ENCODE results near the gene PDE6B.

Gene PDE6B

DNA sequence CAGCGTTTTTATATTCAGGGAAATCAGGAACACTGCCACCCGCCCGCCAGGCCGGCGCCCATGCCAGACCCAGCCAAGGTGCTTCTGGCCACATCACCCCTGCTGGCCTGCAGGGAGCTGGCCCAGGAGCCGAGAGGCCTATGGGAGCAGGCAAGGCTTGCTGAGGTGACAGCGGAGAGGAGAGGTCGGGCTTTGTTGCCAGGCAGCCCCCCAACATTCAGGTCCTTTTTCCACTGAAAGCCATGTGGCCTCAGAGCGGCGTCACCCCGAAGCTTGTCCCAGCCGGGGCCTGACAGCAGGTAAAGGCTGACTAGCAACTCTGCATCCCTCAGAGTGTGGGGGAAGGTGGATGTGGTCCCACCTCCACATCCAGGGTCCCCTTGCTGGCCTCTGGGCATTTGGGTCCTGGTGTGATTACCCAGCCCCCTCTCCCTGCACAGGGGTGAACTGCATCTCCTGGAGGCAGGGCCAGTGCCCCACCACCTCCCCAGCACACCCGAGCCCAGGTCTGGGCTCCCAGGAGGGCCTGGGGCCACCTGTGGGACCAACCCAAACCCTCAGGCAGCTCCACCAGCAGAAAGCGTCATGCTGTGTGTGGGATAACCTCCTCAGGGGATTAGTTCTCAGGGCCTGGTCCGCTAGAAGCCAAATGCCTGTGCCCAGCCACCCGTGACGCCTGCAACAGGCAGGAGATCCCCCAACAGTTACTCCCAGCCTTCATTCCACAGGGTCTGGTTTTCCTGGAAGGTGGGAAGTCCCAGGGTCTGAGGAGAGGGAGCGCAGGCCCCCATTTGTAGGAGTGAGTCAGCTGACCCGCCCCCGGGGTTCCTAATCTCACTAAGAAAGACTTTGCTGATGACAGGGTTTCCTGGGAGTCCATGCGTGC, at the start of gene PDE6B:
PDE6B (plus strand) TSS at position 869 of the 886 bp plus-strand sequence. CDS start 54 bp downstream, outside the sequence.
- no peak for DNase-seq (ENCODE audit: low spot score in 2 of 2)
- in situ Hi-C loops (cut with MboI; ENCODE audit: low sequenced_read_pairs), result no loop called here
- no peaks in the 10 kb centered on the region for H3K4me1 ChIP-seq
- H3K4me3 ChIP-seq, result no peak within 1 kb of the TSS
- H3K9me3 ChIP-seq, result no peaks in the 10 kb centered on the region
- no peaks in the 10 kb centered on the region for H3K27me3 ChIP-seq (ENCODE audit: low read depth)
- no peaks in the 10 kb centered on the region for H3K36me3 ChIP-seq (replicated peaks)

DNA sequence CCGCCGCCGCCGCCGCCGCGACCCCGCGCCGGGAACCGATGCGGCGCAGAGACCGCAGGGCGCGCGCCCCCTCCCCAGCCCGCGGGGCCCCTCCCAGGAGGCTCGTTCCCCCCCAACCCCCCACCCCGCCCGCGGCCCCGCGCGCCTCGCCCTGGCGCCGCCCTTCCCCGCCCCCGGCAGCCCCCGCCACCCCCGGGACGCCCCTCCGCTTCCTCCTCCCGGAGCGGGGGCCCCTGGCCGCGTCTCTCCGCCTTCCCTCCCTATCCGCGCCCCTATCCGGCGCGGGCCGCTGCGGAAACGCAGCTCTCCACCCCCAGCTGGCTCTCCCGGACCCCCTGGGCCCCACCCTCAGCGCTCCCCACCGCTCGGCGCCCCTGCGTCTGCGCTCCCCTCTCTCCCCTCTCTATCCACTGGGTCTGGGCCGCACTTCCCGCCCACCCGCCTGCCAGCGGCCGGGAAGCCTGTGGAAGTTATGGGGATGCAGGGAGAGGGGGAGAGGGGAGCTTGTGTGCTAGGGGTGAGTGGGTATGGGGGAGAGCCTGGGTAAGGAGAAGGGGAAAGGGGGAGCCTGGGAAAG, 49.0 kb upstream of the PDE6B start, which contains the start of gene TMEM271:
TMEM271 (minus strand) TSS at position 51 of the 577 bp plus-strand sequence. CDS start 233 bp downstream, outside the sequence.
- in situ Hi-C loops (cut with MboI; ENCODE audit: low sequenced_read_pairs), result no loop called here
- H3K4me3 ChIP-seq, result peak within 1 kb of the TSS; percentile 15; the same call in 1 of the 2 replicates
- no peaks in the 10 kb centered on the region for H3K36me3 ChIP-seq (replicated peaks)
- H3K9me3 ChIP-seq, result no peaks in the 10 kb centered on the region
- DNase-seq (ENCODE audit: low spot score in 2 of 2), result no peak
- peaks cover 34% of the 10 kb centered on the region for H3K27me3 ChIP-seq (ENCODE audit: low read depth)
- no peaks in the 10 kb centered on the region for H3K4me1 ChIP-seq

DNA sequence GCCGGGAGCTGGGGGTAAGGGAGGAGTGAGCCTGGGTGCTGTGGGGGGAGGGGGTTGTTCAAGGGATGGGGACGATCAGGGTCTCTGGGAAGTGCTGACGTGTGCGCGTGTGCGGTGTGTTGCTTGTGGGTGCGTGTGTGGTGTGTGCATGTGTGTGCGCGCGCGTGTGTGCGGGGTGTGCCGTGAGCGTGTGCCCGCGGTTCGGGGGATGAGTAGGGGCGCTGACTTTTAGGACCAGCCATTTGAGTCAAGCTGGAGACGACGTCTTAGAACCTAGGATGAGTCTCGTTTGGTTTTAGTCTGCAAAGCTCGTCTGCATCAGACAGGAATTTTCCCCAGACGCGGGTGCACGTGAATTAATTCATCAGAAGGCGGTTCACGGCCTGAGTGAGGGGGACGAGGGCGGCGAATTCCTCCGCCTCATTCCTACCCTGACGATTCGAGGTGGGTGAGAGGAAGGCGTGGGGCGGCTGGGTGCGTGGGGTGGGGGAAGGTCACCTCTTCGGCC, 48.3 kb upstream of the PDE6B start:
- H3K27me3 ChIP-seq (ENCODE audit: low read depth), result peaks cover 34% of the 10 kb centered on the region

DNA sequence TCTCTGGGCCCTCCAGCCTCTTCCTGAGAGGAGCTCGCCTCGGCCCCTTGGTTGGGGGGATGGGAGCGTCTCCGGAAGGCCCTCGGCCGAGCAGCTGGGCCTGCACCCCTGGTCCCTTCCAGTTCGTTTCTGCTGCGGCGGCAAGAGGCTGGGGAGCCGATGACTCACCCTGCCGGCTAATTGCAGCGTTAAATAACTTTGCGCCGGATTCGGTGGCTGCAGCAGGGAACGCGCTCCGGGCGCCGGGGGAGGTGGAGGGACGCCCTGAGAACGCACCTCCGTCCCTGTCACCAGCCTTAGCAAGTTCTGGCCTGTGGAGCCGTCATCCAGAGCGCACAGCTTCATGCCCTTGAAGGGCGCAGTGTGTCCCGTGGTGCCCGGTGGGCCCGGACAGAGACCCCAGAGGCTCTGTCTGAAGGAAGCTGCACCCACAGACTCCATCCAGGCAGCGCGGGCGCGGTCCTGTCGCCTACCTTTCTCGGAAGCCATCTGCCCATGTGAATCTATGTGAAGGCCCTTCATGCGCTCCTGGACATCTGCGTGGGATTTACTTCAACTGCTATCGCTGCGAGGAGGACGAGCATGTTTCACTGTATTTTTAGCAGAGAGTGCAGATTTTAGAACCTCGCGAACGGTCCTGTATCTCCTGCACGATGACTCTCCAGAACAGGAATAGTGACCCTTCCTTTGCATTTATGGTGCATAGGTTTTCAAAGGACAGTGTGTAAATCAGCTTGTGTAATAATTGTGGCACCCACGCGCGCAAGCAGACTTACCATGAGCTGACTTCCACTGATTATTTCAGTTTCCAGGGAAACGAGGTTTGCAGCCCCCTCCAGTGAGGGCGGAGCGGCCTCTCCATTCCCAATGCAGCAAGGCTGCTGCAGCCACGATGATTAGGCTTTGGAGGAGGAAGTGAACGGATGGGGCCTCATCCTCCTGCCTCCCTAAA, 47.6 kb upstream of the PDE6B start:
- in situ Hi-C loops (cut with MboI; ENCODE audit: low sequenced_read_pairs), result no loop called here
- no peaks in the 10 kb centered on the region for H3K4me1 ChIP-seq
- H3K36me3 ChIP-seq (replicated peaks), result no peaks in the 10 kb centered on the region
- peak overlapping the region; percentile 3; the same call in 1 of the 2 replicates for H3K4me3 ChIP-seq
- no peaks in the 10 kb centered on the region for H3K9me3 ChIP-seq
- H3K27me3 ChIP-seq (ENCODE audit: low read depth), result peaks cover 34% of the 10 kb centered on the region
- DNase-seq (ENCODE audit: low spot score in 2 of 2), result peak in 1 of 2 experiments; percentile 39

More for the DNA sequence above, 48.3 kb upstream of the PDE6B start:
- no peaks in the 10 kb centered on the region for H3K36me3 ChIP-seq (replicated peaks)
- DNase-seq (ENCODE audit: low spot score in 2 of 2), result peak in 1 of 2 experiments; percentile 17
- no peaks in the 10 kb centered on the region for H3K9me3 ChIP-seq
- no peaks in the 10 kb centered on the region for H3K4me1 ChIP-seq
- H3K4me3 ChIP-seq, result peak overlapping the region; percentile 3; the same call in 1 of the 2 replicates
- in situ Hi-C loops (cut with MboI; ENCODE audit: low sequenced_read_pairs), result no loop called here

DNA sequence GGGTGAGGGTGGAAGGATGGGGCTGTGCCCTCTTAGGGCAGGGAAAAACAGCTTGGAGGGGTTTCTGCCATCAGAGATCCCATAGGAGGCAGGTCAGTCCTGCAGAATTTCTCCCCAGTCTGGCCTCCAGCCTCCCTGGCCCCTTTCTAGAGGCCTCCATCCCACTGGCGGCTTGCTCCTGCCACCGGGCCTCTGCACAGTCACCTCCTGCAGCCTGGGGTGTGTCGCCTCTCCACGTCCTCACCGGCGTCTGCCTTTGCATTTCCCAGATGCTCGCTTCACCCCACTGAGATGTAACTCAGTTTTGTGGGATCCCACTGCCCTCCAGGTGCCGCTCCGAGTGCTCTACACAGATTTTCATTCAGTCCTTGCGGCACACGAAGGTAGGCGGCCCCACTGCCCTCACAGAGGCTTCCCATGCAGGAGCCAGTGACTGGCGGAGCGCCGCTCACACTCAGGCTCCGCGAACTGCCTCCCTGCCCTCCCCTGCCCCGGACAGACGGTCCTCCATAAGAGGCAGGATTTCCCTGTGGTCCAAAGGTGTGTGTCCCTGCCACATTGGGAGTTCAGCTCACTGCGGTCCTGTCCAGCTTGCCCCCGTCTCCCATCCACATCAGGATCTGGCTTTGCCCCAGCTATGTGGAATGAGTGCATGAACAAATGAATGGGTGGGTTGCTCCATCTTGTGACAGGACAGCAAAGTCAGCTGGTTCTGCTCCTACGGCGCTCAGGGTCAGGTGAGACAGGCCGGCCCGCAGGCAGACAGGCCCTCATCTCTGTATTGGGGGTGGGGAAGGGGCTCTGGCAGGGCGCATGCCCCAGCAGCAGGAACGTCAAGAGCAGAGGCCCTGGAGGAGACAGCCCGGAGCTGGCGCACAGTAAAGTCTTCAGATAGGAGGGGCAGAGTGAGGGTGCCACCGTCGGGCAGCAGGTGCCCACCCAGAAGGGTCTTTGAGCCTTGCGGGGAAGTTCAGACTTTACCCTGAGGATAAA, 46.6 kb upstream of the PDE6B start:
- no peaks in the 10 kb centered on the region for H3K4me1 ChIP-seq
- no peaks in the 10 kb centered on the region for H3K36me3 ChIP-seq (replicated peaks)
- DNase-seq (ENCODE audit: low spot score in 2 of 2), result no peak
- no peak overlapping the region for H3K4me3 ChIP-seq
- no peaks in the 10 kb centered on the region; the same call in 1 of the 2 replicates for H3K9me3 ChIP-seq
- in situ Hi-C loops (cut with MboI; ENCODE audit: low sequenced_read_pairs), result no loop called here
- peaks cover 34% of the 10 kb centered on the region for H3K27me3 ChIP-seq (ENCODE audit: low read depth)

DNA sequence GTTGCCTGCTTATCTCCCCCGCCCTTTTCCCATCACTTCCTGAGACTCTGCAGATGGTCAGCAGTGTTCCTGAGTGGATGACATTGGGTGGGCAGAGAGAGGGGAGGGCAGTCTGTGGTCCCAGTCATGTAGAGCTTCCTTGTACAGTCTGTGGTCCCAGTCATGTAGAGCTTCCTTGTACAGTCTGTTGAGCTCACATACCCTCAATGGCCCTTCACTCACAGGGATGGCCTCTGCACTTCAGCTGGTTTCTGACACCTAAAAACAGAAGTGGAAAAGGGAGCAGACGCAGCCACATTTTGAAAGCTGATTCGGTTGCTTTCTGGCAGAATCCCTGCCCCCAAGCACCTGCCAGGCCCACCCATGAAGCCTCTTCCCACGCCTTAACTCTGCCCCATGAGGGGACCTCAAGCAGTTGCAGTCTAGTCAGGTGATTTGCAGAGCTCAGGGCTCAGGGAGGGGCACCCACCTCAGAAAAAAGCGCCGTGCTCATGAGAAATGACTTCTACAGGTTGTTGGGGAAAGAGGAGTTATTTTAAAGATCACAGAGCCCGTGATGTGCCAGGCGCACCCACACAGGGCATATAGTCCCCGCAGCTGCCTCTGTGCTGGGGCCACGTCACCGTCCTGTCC, 45.7 kb upstream of the PDE6B start:
- Histone ChIP-seq H3K4me3 (no peak overlapping the region), H3K36me3 (replicated peaks) (no peaks in the 10 kb centered on the region), H3K4me1 (no peaks in the 10 kb centered on the region), H3K9me3 (no peaks in the 10 kb centered on the region; the same call in 1 of the 2 replicates), H3K27me3 (ENCODE audit: low read depth) (peaks cover 27% of the 10 kb centered on the region)
- in situ Hi-C loops (cut with MboI; ENCODE audit: low sequenced_read_pairs), result no loop called here
- no peak for DNase-seq (ENCODE audit: low spot score in 2 of 2)

DNA sequence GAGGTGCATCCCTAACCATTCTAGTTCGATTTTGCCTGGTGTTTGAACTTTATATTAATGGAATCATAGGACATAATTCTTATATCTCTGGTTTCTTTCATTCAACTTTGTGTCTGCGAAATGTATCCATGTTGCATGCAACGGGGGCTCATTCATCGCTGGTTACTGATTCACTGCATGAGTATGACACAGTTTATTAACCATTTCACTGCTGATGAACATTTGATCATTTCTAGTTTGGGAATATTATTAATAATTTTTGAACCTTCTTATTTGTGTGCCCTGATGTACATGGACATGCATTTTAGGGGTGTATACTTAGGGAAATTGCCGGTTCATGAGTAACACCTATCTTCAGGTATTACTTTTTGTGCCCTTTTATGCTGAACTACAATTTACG, 44.2 kb upstream of the PDE6B start:
- Histone ChIP-seq H3K4me1 (no peaks in the 10 kb centered on the region), H3K9me3 (no peaks in the 10 kb centered on the region; the same call in 1 of the 2 replicates), H3K27me3 (ENCODE audit: low read depth) (peaks cover 27% of the 10 kb centered on the region), H3K36me3 (replicated peaks) (no peaks in the 10 kb centered on the region), H3K4me3 (no peak overlapping the region)
- no peak for DNase-seq (ENCODE audit: low spot score in 2 of 2)
- in situ Hi-C loops (cut with MboI; ENCODE audit: low sequenced_read_pairs), result no loop called here

DNA sequence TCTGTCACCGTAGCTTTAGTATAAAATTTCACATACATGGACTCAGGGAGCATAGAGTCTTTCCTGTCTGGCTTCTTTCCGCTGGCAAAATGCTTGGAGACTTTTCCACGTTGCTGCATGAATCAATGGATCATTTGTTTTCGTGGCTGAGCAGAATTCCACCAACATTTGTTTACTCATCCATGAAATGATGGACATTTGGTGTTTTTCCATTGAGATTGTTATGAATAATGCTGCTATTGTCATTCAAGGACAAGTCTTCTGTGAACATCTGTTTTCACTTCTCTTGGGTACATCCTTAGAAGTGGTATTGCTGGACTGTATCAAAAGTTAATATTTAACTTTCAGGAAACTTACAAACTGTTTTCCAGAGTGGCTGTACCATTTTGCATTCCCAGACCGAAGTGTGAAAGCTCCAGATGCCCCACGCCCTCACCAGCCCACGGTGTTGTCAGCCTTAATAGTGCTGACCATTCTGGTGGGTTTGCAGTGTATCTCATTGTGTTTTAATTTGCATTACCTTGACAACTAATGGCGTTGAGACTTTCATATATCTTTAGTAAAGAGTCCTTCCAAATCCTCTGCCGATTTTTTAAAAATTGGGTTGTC, 43.5 kb upstream of the PDE6B start:
- Histone ChIP-seq H3K4me1 (no peaks in the 10 kb centered on the region), H3K9me3 (no peaks in the 10 kb centered on the region; the same call in 1 of the 2 replicates), H3K36me3 (replicated peaks) (no peaks in the 10 kb centered on the region), H3K27me3 (ENCODE audit: low read depth) (peaks cover 27% of the 10 kb centered on the region), H3K4me3 (no peak overlapping the region)
- no peak for DNase-seq (ENCODE audit: low spot score in 2 of 2)
- in situ Hi-C loops (cut with MboI; ENCODE audit: low sequenced_read_pairs), result no loop called here

DNA sequence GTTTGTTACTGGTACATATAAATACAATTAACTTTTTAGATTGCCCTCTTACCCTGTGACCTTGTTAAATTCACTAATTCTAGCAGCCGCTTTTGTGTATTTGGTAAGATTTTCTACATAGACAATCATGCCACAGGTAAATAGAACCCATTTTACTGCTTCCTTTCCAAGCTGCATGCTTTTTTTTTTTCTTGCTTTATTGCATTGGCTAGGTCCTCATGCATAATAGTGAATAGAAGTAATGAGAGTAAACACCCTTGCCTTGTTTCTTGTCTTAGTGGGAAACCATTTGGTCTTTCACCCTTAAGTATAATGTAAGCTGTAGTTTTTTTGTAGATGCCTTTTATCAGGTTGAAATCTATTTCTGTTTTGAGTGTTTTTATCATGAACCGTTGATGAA, 41.6 kb upstream of the PDE6B start:
- Histone ChIP-seq H3K27me3 (ENCODE audit: low read depth) (peaks cover 9% of the 10 kb centered on the region), H3K4me1 (no peaks in the 10 kb centered on the region), H3K36me3 (replicated peaks) (no peaks in the 10 kb centered on the region), H3K9me3 (no peaks in the 10 kb centered on the region; the same call in 1 of the 2 replicates), H3K4me3 (no peak overlapping the region)
- in situ Hi-C loops (cut with MboI; ENCODE audit: low sequenced_read_pairs), result no loop called here
- no peak for DNase-seq (ENCODE audit: low spot score in 2 of 2)

DNA sequence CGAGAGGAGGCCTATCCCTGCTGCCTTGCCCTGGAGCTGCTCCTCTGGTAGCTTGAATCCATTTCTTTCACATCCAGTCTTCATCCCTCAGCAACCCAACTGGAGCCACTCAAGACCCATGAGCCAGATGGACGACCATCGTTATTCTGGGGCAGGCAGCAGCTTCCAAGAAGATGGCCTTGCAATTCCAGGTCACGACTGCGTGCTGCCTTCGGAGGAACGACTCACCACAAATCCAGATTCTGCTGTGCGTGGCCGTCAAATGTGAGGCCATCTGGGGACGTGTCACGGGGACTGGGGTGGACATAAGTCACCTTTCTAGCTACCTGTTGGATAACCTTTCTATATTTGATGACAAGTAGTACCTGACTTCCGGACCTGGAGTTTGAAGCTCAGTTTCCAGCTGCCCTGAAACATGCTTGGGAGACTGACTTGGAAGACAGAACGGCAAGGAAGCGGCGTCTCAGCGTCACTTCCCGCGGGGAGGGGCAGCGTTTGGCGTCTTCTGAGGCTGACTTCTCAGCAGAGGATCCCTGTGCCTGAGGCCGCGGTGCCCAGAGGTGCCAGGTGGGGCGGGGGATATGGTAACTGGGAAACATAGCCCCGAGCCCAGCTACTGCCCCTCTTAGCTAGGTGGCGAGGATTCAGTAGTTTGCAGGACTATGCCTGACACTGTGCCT, 37.6 kb upstream of the PDE6B start:
- Histone ChIP-seq H3K27me3 (ENCODE audit: low read depth) (no peaks in the 10 kb centered on the region), H3K36me3 (replicated peaks) (no peaks in the 10 kb centered on the region), H3K4me1 (no peaks in the 10 kb centered on the region), H3K9me3 (no peaks in the 10 kb centered on the region; the same call in 1 of the 2 replicates), H3K4me3 (no peak overlapping the region)
- in situ Hi-C loops (cut with MboI; ENCODE audit: low sequenced_read_pairs), result no loop called here
- no peak for DNase-seq (ENCODE audit: low spot score in 2 of 2)

DNA sequence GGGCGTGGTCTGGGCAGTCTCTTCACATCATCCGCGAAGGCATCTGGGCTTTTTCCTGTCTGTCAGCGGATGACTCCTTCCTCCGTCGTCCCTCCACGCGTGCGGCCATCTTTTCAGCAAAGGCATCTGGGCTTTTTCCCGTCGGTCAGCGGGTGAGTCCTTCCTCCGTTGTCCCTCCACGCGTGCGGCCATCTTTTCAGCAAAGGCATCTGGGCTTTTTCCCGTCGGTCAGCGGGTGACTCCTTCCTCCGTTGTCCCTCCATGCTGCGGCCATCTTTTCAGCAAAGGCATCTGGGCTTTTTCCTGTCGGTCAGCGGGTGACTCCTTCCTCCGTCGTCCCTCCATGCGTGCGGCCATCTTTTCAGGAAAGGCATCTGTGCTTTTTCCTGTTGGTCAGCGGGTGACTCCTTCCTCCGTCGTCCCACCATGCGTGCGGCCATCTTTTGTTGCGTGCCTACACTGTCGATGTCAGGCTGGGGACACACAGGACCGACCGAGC, 37.0 kb upstream of the PDE6B start:
- no peak overlapping the region for H3K4me3 ChIP-seq
- H3K9me3 ChIP-seq, result no peaks in the 10 kb centered on the region; the same call in 1 of the 2 replicates
- in situ Hi-C loops (cut with MboI; ENCODE audit: low sequenced_read_pairs), result no loop called here

More for the DNA sequence above, 37.0 kb upstream of the PDE6B start:
- no peaks in the 10 kb centered on the region for H3K36me3 ChIP-seq (replicated peaks)
- H3K27me3 ChIP-seq (ENCODE audit: low read depth), result no peaks in the 10 kb centered on the region
- H3K4me1 ChIP-seq, result no peaks in the 10 kb centered on the region
- no peak for DNase-seq (ENCODE audit: low spot score in 2 of 2)
